Measurements from ENCODE around the gene EVA1C.
"Not testable (repeated sequence)": the region's sequence is repeated elsewhere in the genome, so short reads cannot be mapped to it uniquely, and the experiment has no call there.

EVA1C gene

DNA sequence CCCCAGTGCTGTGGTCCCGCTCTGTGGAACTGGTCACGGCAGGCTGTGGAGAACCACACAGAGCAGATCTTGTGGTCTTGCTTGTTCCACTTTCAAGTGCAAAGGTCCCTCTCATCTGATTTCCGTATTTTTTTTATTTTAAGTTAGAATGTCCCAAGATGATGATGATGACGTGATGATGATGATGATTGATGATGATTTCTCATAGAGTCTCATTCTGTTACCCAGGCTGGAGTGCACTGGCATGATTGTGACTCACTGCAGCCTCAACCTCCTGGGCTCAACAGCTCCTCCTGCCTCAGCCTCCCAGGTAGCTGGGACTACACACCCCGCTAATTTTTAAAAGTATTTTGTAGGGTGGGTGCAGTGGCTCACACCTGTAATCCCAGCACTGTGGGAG is 12.2 kb downstream of the EVA1C start:
- DNase-seq (ENCODE audit: low spot score): no peak

GRCh38 chr21:32425628-32426027 is 13.1 kb downstream of the EVA1C start:
- DNase-seq (ENCODE audit: low spot score): no peak

DNA sequence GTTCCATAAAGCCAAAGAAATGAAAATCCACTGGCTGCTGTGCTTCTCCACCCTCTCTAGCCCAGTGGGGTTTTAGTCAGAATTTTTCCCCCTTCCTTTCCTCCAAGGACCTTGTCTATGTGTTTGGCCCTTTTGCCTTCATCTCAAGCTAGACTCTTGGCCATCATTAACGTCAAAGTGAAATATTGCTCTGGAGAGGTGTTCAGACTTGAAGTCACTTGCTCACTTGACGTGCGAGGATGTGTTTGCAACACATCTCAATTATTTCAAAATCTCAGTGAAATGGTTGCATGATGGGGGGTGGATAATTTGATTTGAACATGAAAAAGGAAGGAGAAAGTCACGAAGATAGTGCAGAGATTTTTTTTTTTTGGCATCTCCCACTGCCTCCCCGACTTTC is 13.6 kb downstream of the EVA1C start:
- DNase-seq (ENCODE audit: low spot score): no peak

GRCh38 chr21:32426592-32427051 is 14.1 kb downstream of the EVA1C start:
- no peak for DNase-seq (ENCODE audit: low spot score)

GRCh38 chr21:32427958-32428623 is 15.6 kb downstream of the EVA1C start:
- no peak for DNase-seq (ENCODE audit: low spot score)

DNA sequence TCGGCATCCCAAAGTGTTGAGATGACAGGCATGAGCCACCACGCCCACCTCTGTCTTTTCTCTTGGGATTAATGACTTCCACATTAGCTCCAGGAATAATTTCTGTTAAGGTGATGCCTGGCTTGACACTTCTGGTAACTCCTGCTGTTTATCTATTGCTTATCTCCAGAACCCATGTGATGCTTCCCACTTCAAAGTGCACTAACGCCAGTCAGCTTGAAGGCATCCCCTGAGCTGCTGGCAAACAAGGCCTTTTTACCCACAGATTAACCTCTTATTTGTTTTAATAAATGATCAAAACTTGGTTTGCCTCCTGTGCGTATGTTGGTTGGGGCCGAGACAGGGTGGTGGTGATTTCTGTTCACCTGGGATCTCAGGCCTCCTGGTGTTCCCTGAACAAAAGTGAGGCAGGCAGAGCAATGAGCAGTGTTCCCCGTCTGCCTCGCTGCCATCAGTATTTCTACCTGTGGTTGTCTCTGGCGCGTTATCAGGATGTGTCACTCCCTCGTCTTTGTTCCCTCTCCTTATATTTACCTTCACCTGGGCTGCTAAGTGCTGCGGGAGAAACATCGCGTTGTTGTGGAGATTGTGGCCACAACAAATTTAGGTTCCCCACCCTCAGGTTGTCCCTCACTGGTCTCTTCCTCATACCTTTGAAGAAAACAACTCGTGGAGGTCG is 20.6 kb downstream of the EVA1C start:
- not testable (repeated sequence) for DNase-seq (ENCODE audit: low spot score)

DNA sequence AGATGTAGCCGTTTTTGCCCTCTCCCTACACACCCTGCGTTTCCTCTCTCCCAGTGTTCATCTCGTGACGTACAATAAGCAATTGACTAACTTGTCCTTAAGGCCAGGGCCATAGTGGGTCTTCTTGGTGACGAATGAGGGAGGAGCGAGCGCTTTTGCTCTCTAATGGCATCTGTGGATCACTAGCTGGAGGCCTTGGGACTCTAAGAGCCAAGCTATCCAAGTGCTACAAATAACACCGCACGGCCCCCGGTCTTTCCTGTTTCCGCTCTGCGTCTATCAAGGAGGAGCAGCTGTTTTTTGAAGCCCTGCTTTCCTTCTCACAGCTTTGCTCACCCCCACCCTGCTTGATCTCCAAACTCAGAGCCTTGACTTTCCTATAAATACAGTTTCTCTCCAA is 25.2 kb downstream of the EVA1C start:
- DNase-seq (ENCODE audit: low spot score): no peak

GRCh38 chr21:32442566-32443318 is 30.2 kb downstream of the EVA1C start:
- DNase-seq (ENCODE audit: low spot score): no peak

GRCh38 chr21:32445101-32445500 is 32.6 kb downstream of the EVA1C start:
- no peak for DNase-seq (ENCODE audit: low spot score)

DNA sequence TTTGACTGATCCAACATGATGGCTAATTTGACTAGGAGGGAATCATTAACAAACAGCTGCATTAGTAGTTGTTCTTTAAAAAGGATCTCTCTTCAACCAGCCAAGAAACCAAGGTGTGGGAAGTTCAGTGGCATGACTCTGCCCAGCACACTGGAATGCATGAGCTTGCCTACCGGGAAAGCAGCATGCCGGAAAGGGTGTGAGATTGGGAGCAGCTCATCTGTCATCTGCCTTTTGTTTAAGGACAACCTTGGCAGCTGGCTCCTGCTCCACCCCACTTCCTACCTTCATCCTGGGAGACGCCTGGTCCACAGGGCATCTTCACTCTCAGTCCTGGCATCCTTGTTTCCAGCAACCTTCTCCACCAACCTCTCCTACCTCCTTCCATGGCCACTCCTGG is 33.9 kb downstream of the EVA1C start:
- not testable (repeated sequence) for DNase-seq (ENCODE audit: low spot score)

- DNase-seq (ENCODE audit: low spot score): no peak
Measured at GRCh38 chr21:32447224-32447623, 34.7 kb downstream of the EVA1C start.

- no peak for DNase-seq (ENCODE audit: low spot score)
Measured at GRCh38 chr21:32448803-32449594, 36.5 kb downstream of the EVA1C start.

DNA sequence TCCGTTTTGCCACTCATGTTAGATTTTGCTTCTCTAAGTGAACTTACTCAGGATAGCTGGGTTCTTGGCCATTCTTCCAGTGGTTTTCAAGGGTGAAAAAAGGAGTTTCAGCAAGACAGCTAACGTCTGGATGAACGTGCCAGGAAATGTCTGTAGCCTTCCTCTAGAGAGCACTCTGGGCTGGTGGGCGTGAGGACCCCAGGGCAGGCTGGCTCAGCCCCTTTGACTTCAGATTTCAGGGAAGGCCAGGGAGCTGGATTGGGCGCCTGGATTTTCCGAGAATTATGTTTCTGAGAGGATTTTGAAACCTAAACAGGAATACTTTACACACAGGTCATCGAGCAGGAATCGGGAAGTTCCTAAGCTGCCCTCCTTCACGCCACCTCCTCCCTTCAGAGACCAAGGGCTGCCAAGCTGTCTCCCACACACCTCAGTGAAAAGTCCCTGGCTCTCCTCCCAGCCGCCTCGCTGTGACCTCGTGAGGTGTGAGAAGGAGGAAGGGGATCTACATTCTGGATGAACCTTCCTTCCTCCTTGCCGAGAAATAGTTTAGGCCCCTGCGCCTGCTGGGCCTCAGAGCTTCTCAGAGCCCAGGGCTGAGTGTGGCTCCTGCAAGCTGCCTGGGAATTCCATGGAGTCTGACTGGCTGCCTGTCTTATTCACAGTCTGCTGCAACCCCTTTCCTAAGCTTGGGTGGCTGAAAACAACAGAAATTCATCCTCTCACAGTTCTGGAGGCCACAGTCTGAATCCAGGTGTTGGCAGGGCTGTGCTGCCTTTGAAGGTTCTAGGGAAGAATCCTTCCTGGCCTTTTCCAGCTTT is 38.6 kb downstream of the EVA1C start:
- not testable (repeated sequence) for DNase-seq (ENCODE audit: low spot score)

GRCh38 chr21:32452191-32452590 is 39.7 kb downstream of the EVA1C start:
- DNase-seq (ENCODE audit: low spot score): not testable (repeated sequence)

DNA sequence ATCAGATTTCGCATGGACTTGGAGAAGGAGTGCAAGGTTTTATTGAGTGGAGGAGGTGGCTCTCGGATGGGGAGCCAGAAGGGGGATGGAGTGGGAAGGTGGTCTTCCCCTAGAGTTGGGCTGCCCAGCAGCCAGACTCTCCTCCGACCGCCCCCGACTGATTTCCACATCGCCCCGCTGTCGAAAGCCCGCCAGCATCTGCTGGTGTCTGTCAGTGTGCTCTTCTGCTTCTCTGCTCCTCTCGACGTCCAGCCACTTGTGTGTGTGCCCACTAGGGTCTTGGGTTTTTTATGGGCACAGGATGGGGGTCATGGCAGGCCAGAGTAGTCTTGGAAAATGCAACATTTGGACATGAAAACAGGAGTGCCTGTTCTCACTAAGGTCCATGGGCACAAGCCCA is 40.1 kb downstream of the EVA1C start:
- DNase-seq (ENCODE audit: low spot score): no peak

- DNase-seq (ENCODE audit: low spot score): no peak
Measured at GRCh38 chr21:32455548-32455947, 43.0 kb downstream of the EVA1C start.

DNA sequence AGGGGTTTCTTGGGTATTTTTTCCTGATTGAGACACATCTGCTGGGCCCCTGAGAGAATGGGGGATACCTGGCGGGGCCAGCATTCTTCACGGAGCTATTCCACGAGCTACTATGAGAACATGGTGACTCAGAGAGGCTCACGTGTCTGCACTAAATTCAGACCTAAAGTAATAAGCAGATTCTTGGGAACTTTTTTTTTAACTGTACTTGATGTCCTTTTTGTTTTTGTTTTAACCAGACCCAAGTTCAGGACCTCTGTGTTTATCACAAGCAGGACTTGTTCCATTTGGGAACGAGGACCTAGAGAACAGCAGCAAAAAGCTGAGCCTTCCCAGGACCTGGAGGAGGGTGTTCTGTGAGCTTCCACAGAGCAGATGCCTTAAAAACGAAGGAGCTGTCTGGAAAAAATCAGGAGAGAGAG is 44.0 kb downstream of the EVA1C start:
- no peak for DNase-seq (ENCODE audit: low spot score)

DNA sequence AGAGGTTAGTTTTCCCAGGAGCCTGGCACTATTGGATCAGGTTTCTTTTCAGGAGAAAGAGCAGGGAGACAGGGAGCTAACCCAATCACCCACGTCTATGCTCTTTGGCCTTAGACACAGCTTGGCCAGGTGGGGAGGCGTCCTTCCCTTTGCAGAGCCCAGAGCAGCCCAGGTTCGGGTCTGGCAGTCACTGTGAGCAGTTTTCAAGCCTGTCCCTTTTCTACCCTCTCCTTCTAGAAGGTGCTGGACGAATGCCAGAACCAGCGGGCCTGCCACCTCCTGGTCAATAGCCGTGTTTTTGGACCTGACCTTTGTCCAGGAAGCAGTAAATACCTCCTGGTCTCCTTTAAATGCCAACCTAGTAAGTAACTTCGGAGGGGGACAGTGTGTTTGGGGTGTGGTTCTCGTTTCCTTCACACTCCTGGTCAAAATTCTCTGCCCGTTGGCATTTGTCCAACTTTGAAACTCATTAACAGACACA is 44.9 kb downstream of the EVA1C start:
- no peak for DNase-seq (ENCODE audit: low spot score)

DNA sequence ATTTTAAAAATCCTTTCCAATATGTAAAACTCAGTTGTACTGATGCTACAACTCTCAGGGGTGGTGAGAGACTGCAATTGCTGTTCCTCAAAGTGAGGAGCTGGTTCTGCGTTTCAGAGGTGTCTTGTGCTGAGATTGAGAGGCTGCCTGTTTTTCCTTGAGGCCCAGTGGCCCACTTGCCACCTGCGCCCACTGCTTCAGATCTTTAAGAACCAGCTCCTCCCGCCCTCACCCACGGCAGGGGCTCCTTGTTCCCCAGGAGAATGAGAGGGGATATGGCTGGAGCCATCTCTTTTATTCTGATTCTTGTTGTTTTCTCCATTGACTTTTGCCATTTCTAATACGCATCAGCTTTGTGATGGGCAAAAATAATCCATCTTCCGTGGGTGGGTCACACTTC is 45.5 kb downstream of the EVA1C start:
- no peak for DNase-seq (ENCODE audit: low spot score)

DNA sequence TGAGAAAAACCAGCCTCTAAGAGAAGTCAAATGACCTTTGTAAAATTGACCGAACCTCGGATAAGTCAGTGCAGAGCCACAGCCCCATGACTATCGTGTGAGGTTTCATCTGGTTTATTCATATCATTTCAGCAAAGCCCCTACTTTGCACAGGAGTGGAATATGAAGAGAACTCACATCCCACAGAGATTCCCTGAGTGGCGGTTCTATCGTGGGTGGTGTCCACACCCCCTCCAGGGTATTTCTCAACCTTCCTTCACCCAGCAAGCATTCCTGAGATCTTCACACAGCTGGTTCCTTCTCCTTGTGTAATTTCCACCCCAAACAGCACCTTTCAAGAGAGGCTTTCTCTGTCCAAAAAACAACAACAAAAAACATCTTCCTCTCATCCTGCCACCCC is 47.5 kb downstream of the EVA1C start:
- DNase-seq (ENCODE audit: low spot score): no peak

- DNase-seq (ENCODE audit: low spot score): no peak
Measured at GRCh38 chr21:32461503-32461902, 49.0 kb downstream of the EVA1C start.

Data from HuH-7.5 (cell line).